K562 (cell line): ENCODE measurements around the gene TLX3. TPM values are rescaled to one million over a fixed set of nuclear protein-coding genes. Genes with fewer than 3 reads are reported as not detected.

Experiments used
- ATAC-seq: fragments of 200-7000 bp; cut with Tn5 transposase; 3 replicates; pipeline ENCODE4 v1.9.1; 2020; ENCODE audit warnings: moderate library complexity
- BruUV-seq: library from RNA; stranded (reverse); fragments of 400-500 nt; replicated peaks from 2 replicates; lab custom pipeline; 2021; lab: Mats Ljungman, UMichigan
- CTCF ChIA-PET: fragments of 300-600 bp; formaldehyde crosslinking; extraction: SDS; loops from one replicate; lab custom pipeline; 2021; ENCODE audit warnings: low intra/inter-chr PET ratio; lab: Yijun Ruan, JAX
- POLR2A ChIA-PET: fragments of 300-600, 350-650 bp; sonication (Branson Sonifier 250); formaldehyde crosslinking; extraction: SDS; loops from one replicate; lab custom pipeline; 2021; ENCODE audit warnings: antibody characterized with exemption, inconsistent platforms; lab: Yijun Ruan, JAX
- DNase-seq, 4 experiments: peaks; one replicate each; pipeline versions ENCODE4 v3.0.0 to v3.0.0-alpha.2; 2011 to 2018; ENCODE audit warnings: low spot score in 3 of 4, mixed read lengths in 3 of 4; ENCODE audit errors: extremely low read depth in 1 of 4
- FAIRE-seq: peaks from 2 replicates; lab custom pipeline; 2011; peaks lifted over from hg19 to GRCh38; lab: Jason Lieb, UNC
- H2AFZ ChIP-seq: 2 replicates; pipeline ENCODE4 v1.6.0; 2011; ENCODE audit warnings: low read depth, low read length, control low read depth, inconsistent platforms
- H3K27ac ChIP-seq: fragments of 200-600 bp; 3 replicates; pipeline ENCODE4 v1.8.0; 2011; ENCODE audit warnings: low read depth, mild to moderate bottlenecking, control low read depth, inconsistent platforms, low read length, moderate library complexity, mixed read lengths; ENCODE audit errors: extremely low read depth
- H3K27me3 ChIP-seq, 2 experiments: fragments of 300-600 bp in 1 of 2; 2 replicates in 1 of 2; 3 replicates in 1 of 2; pipeline versions ENCODE4 v1.6.0 to v1.8.0; 2011; ENCODE audit warnings: inconsistent platforms in 2 of 2, low read length in 2 of 2, mild to moderate bottlenecking in 1 of 2, mixed read lengths in 1 of 2, moderate library complexity in 1 of 2; ENCODE audit not compliant: control insufficient read depth in 2 of 2, insufficient read depth in 2 of 2
- H3K36me3 ChIP-seq: fragments of 300-600 bp; 3 replicates; pipeline ENCODE4 v1.8.0; 2011; ENCODE audit warnings: mild to moderate bottlenecking, low read length, inconsistent platforms; ENCODE audit not compliant: control insufficient read depth, insufficient read depth
- H3K4me1 ChIP-seq, 2 experiments: fragments of 200-600 bp in 1 of 2; replicated peaks in 1 of 2; 2 replicates in 1 of 2; 3 replicates in 1 of 2; pipeline versions ENCODE4 v1.5.1 to v1.8.0; 2011; ENCODE audit warnings: inconsistent platforms in 2 of 2, low read length in 2 of 2, mild to moderate bottlenecking in 1 of 2, mixed read lengths in 1 of 2, moderate library complexity in 1 of 2; ENCODE audit not compliant: control insufficient read depth in 2 of 2, insufficient read depth in 2 of 2
- H3K4me2 ChIP-seq: 2 replicates; pipeline ENCODE4 v1.6.1; 2011; ENCODE audit warnings: low read length, control low read depth, inconsistent platforms, mixed read lengths; ENCODE audit not compliant: insufficient read depth
- H3K4me3 ChIP-seq: fragments of 200-600 bp; sonication (generic), shearing (Covaris generic); 2 replicates; pipeline ENCODE4 v1.5.1; 2016; ENCODE audit warnings: control low read depth, inconsistent platforms
- H3K79me2 ChIP-seq: fragments of 200-600 bp; 3 replicates; pipeline ENCODE4 v1.8.0; 2011; ENCODE audit warnings: low read length, inconsistent platforms; ENCODE audit not compliant: control insufficient read depth, insufficient read depth
- H3K9ac ChIP-seq, 2 experiments: 2 replicates each; pipeline versions ENCODE4 v1.6.0 to v1.6.1; 2011; ENCODE audit warnings: low read depth in 2 of 2, low read length in 2 of 2, control low read depth in 1 of 2, inconsistent platforms in 1 of 2, mild to moderate bottlenecking in 1 of 2, mixed read lengths in 1 of 2; ENCODE audit not compliant: insufficient read depth in 1 of 2
- H3K9me1 ChIP-seq: one replicate; pipeline ENCODE4 v1.6.0; 2011; ENCODE audit warnings: inconsistent platforms, mild to moderate bottlenecking, low read length, moderate library complexity; ENCODE audit not compliant: control insufficient read depth, insufficient read depth
- H3K9me3 ChIP-seq: replicated peaks from 2 replicates; pipeline ENCODE4 v1.5.1; 2011; ENCODE audit warnings: low read depth, low read length, inconsistent platforms; ENCODE audit not compliant: control insufficient read depth, insufficient read depth
- H4K20me1 ChIP-seq: replicated peaks from 2 replicates; pipeline ENCODE4 v1.6.1; 2011; ENCODE audit warnings: low read length, inconsistent platforms, mixed read lengths; ENCODE audit not compliant: control insufficient read depth, insufficient read depth
- ASH1L ChIP-seq: fragments of 450-650 bp; IDR thresholded peaks from 2 replicates; pipeline ENCODE4 v1.6.1; 2018; ENCODE audit warnings: borderline replicate concordance, mild to moderate bottlenecking, low read depth; ENCODE audit not compliant: partially characterized antibody
- BCLAF1 ChIP-seq, 2 experiments: fragments of 450-650 bp in 1 of 2; IDR thresholded peaks; 2 replicates each; pipeline ENCODE4 v1.6.1; 2011 to 2017; ENCODE audit warnings: low read depth in 2 of 2, antibody characterized with exemption in 1 of 2, borderline replicate concordance in 1 of 2, low read length in 1 of 2, mild to moderate bottlenecking in 1 of 2, mixed read lengths in 1 of 2; ENCODE audit not compliant: control insufficient read depth in 1 of 2
- E2F8 ChIP-seq: fragments of 450-650 bp; IDR thresholded peaks from 2 replicates; pipeline ENCODE4 v1.7.1; 2018; ENCODE audit warnings: mild to moderate bottlenecking, low read depth; ENCODE audit not compliant: partially characterized antibody
- ELF1 ChIP-seq: fragments of 200-800 bp; sonication (Bioruptor generic); IDR thresholded peaks from 2 replicates; pipeline ENCODE4 v1.6.1; 2016; ENCODE audit warnings: missing genetic modification characterization, missing compliant biosample characterization
- FOXP1 ChIP-seq: sonication (generic); formaldehyde crosslinking; IDR thresholded peaks from 2 replicates; pipeline ENCODE4 v1.8.0; 2022; ENCODE audit warnings: mild to moderate bottlenecking, missing genetic modification reagents
- L3MBTL2 ChIP-seq: fragments of 450-650 bp; IDR thresholded peaks from 2 replicates; pipeline ENCODE4 v1.6.1; 2016; ENCODE audit warnings: mild to moderate bottlenecking, moderate library complexity
- MAFF ChIP-seq: IDR thresholded peaks from 2 replicates; pipeline ENCODE4 v1.6.1; 2012; ENCODE audit warnings: low read length, improper control_type of control experiment
- MEIS2 ChIP-seq: fragments of 450-650 bp; IDR thresholded peaks from 2 replicates; pipeline ENCODE4 v1.6.1; 2014; ENCODE audit warnings: mild to moderate bottlenecking; ENCODE audit not compliant: partially characterized antibody
- PURB ChIP-seq: sonication (generic); formaldehyde crosslinking; IDR thresholded peaks from 2 replicates; pipeline ENCODE4 v1.9.0; 2021; ENCODE audit warnings: low read depth, mild to moderate bottlenecking, missing genetic modification reagents
- TSHZ1 ChIP-seq: fragments of 250-450 bp; sonication (Bioruptor Pico); IDR thresholded peaks from 2 replicates; pipeline ENCODE4 v1.4.0; 2020; ENCODE audit warnings: mild to moderate bottlenecking, moderate library complexity
- ZBTB43 ChIP-seq: sonication (generic); formaldehyde crosslinking; IDR thresholded peaks from 2 replicates; pipeline ENCODE4 v1.8.0; 2023; ENCODE audit warnings: mild to moderate bottlenecking, missing genetic modification reagents
- ZNF24 ChIP-seq: fragments of 450-650 bp; IDR thresholded peaks from 2 replicates; pipeline ENCODE4 v1.6.1; 2016
- whole genome bisulfite sequencing: fragments of 100-300 bp; shearing (Covaris generic); methylation state at CpG from one replicate; pipeline ENCODE4 v1.1.6; 2016; ENCODE audit warnings: low coverage, mixed read lengths; ENCODE audit not compliant: insufficient coverage; ENCODE audit errors: missing lambda C conversion rate; 5-methylcytosine and 5-hydroxymethylcytosine counted together
- in situ Hi-C: fragments of 300-500 bp; cut with MboI; formaldehyde crosslinking; loops from 4 replicates; pipeline ENCODE4 v1.15.0; 2018; ENCODE audit warnings: inconsistent platforms, mixed read lengths
- intact Hi-C: fragments of 100-400 bp; cut with micrococcal nuclease; formaldehyde crosslinking; loops from 2 replicates; pipeline ENCODE4 v1.14.2; 2022
- polyA plus RNA-seq, 8 experiments: library from polyadenylated mRNA; depleted of rRNA in 4 of 8; stranded (reverse) in 5 of 8; unstranded in 3 of 8; fragments of >200 nt; fragmentation: Nextera tagmentation in 2 of 8; fragmentation: Illumina TruSeq in 1 of 8; extraction: Ambion mirVana in 2 of 8; extraction: Trizol in 1 of 8; gene quantifications; 2 replicates each; pipeline versions ENCODE4 v1.2.1 to v1.2.3, GENCODE V29; 2011 to 2014; ENCODE audit warnings: inconsistent platforms in 1 of 8, missing spikeins in 1 of 8
- total RNA-seq, 7 experiments: library from RNA; depleted of rRNA in 6 of 7; stranded (reverse); fragments of >200 nt in 6 of 7; fragmentation: Illumina TruSeq in 2 of 7; extraction: Trizol in 2 of 7; gene quantifications; 2 replicates each; pipeline versions ENCODE4 v1.2.1 to v1.2.3, GENCODE V29; 2011 to 2021; ENCODE audit warnings: low replicate concordance in 1 of 7

TLX3 gene
- total and polyA plus RNA-seq, 9 of the 15 experiments (the other 6 are each of a cell fraction or from before 2014, with no cell fraction given), result not detected

- POLR2A ChIA-PET, result interaction anchor here (0.9 to 1.1 kb wide), 2 partner anchors 11 to 44 kb away, joined by 4 read pairs; no protein-coding TSS in a partner anchor
- no peak for FAIRE-seq
Observed at GRCh38 chr5:171261361-171261760, 47.7 kb upstream of the TLX3 start.

More at GRCh38 chr5:171261361-171261760, 47.7 kb upstream of the TLX3 start:
- H3K4me3 ChIP-seq, result no peak overlapping the region
- CTCF ChIA-PET, result no interaction called here
- no peaks in the 10 kb centered on the region for H3K79me2 ChIP-seq
- intact Hi-C loops, result no loop called here
- no peak overlapping the region for H3K4me2 ChIP-seq
- in situ Hi-C loops, result no loop called here
- TF ChIP-seq ELF1 (no peak), ZBTB43 (no peak), MAFF (no peak), L3MBTL2 (no peak), ZNF24 (no peak), FOXP1 (CRISPR knock-in tag) (no peak), E2F8 (no peak), ASH1L (no peak), MEIS2 (no peak), BCLAF1 (IDR thresholded peaks at IDR 0.05; ENCODE audit: borderline replicate concordance in 1 of 2, control insufficient read depth in 1 of 2, low read depth in 2 of 2, low read length in 1 of 2) (no peak), PURB (no peak), TSHZ1 (CRISPR knock-in tag) (no peak)
- no peak for DNase-seq
- no peaks in the 10 kb centered on the region for H3K9me1 ChIP-seq
- BruUV-seq, result no TSS peak
- no peaks in the 10 kb centered on the region for H3K9me3 ChIP-seq
- no peak overlapping the region for H2AFZ ChIP-seq
- H4K20me1 ChIP-seq, result no peaks in the 10 kb centered on the region
- H3K27ac ChIP-seq, result no peak overlapping the region
- 0% methylated on average over 1 of the region's 1 CpG for WGBS
- H3K27me3 ChIP-seq, result no peaks in the 10 kb centered on the region
- H3K4me1 ChIP-seq, result no peaks in the 10 kb centered on the region
- H3K9ac ChIP-seq, result no peak overlapping the region
- no peak for ATAC-seq
- no peaks in the 10 kb centered on the region for H3K36me3 ChIP-seq
